OCI-LY3 (cell line): ENCODE results near the gene MAGEA8.

ENCODE experiments used
- H2AFZ ChIP-seq: fragments of 200-600, 300-600 bp; shearing (Covaris generic); 2 replicates; pipeline ENCODE4 v1.6.0; 2014; ENCODE audit warnings: antibody characterized with exemption, low read depth, low read length
- H3K27ac ChIP-seq: fragments of 200-600, 300-600 bp; sonication (generic); 2 replicates; pipeline ENCODE4 v1.5.1; 2014; ENCODE audit warnings: mild to moderate bottlenecking, low read length, moderate library complexity, mixed read lengths
- H3K27me3 ChIP-seq: fragments of 200-600, 300-600 bp; sonication (generic); 2 replicates; pipeline ENCODE4 v1.6.1; 2014; ENCODE audit warnings: low read depth, low read length, mixed read lengths
- H3K36me3 ChIP-seq: fragments of 200-600, 300-600 bp; sonication (generic); replicated peaks from 2 replicates; pipeline ENCODE3; 2014; ENCODE audit warnings: low read depth, low read length, mixed read lengths
- H3K4me1 ChIP-seq: fragments of 300-600, 200-600 bp; sonication (generic); 2 replicates; pipeline ENCODE4 v1.6.1; 2014; ENCODE audit warnings: low read length, mixed read lengths
- H3K4me2 ChIP-seq: fragments of 200-600, 300-600 bp; sonication (generic); 2 replicates; pipeline ENCODE4 v1.6.1; 2014; ENCODE audit warnings: low read length, mixed read lengths
- H3K4me3 ChIP-seq: fragments of 300-600, 200-600 bp; sonication (generic); 2 replicates; pipeline ENCODE4 v1.5.1; 2014; ENCODE audit warnings: antibody characterized with exemption, mild to moderate bottlenecking, low read length, moderate library complexity
- H3K79me2 ChIP-seq: fragments of 300-600, 200-600 bp; shearing (Covaris generic); 2 replicates; pipeline ENCODE4 v1.6.1; 2014; ENCODE audit warnings: mild to moderate bottlenecking, low read length, mixed read lengths
- H3K9ac ChIP-seq: fragments of 300-600, 200-600 bp; shearing (Covaris generic); 2 replicates; pipeline ENCODE4 v1.6.0; 2014; ENCODE audit warnings: mild to moderate bottlenecking, low read length, moderate library complexity
- H3K9me3 ChIP-seq: fragments of 200-600, 300-600 bp; shearing (Covaris generic); 2 replicates; pipeline ENCODE4 v1.6.1; 2014; ENCODE audit warnings: low read length, mixed read lengths; ENCODE audit not compliant: insufficient read depth
- H4K20me1 ChIP-seq: fragments of 200-600, 300-600 bp; sonication (generic); 2 replicates; pipeline ENCODE4 v1.6.1; 2016; ENCODE audit warnings: low read length, mixed read lengths; ENCODE audit not compliant: insufficient read depth
- CTCF ChIP-seq: fragments of 200-600, 300-600 bp; sonication (generic); IDR thresholded peaks from 2 replicates; pipeline ENCODE4 v1.5.1; 2014; ENCODE audit warnings: antibody characterized with exemption, low read length, low read depth
- EZH2phosphoT487 ChIP-seq: fragments of 200-600 bp; shearing (Covaris generic); IDR thresholded peaks from 2 replicates; pipeline ENCODE4 v1.6.1; 2018; ENCODE audit warnings: antibody characterized with exemption, mixed run types, low read depth

The MAGEA8 gene

GRCh38 chrX:149837639-149838038, 43.3 kb upstream of the MAGEA8 start:
- H3K4me2 ChIP-seq = no peak overlapping the region
- H2AFZ ChIP-seq = no peak overlapping the region
- H3K36me3 ChIP-seq = no peaks in the 10 kb centered on the region
- no peaks in the 10 kb centered on the region for H3K9me3 ChIP-seq
- H3K4me1 ChIP-seq = no peaks in the 10 kb centered on the region
- no peak overlapping the region for H3K27ac ChIP-seq
- TF ChIP-seq EZH2phosphoT487 (no peak), CTCF (no peak)
- H4K20me1 ChIP-seq = no peaks in the 10 kb centered on the region
- no peaks in the 10 kb centered on the region for H3K27me3 ChIP-seq
- H3K9ac ChIP-seq = no peak overlapping the region
- no peaks in the 10 kb centered on the region for H3K79me2 ChIP-seq
- no peak overlapping the region for H3K4me3 ChIP-seq

GRCh38 chrX:149841929-149842328, 39.1 kb upstream of the MAGEA8 start:
- Histone ChIP-seq H3K79me2 (no peaks in the 10 kb centered on the region), H4K20me1 (no peaks in the 10 kb centered on the region), H3K36me3 (no peaks in the 10 kb centered on the region), H3K4me3 (no peak overlapping the region), H3K4me1 (0 out of 2 replicates have a peak, but pooled peaks cover 4% of the 10 kb centered on the region), H3K27ac (no peak overlapping the region), H2AFZ (no peak overlapping the region), H3K4me2 (no peak overlapping the region), H3K27me3 (no peaks in the 10 kb centered on the region), H3K9ac (no peak overlapping the region), H3K9me3 (no peaks in the 10 kb centered on the region)
- no peak for TF ChIP-seq CTCF

DNA sequence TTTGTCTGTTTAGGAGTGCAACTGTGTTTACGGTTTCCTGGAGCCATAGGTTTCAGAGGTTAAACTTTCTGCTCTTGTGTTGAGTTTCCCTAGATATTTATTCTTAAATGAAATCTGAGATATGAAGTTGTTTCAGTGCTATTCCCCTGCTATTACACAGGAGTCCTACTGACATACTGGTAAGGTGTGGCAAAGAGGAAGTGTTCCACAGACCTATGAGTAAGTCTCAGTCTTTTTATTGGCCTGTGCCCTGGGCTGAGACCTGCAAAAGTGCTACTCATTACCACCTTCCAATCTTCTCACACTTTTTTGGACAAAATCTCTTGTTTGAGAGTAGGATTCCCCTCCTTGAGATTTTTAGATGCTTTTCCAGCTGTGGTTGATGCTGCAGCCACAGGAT, 35.6 kb upstream of the MAGEA8 start:
- H3K27me3 ChIP-seq = no peaks in the 10 kb centered on the region
- no peaks in the 10 kb centered on the region for H3K79me2 ChIP-seq
- TF ChIP-seq CTCF (no peak), EZH2phosphoT487 (no peak)
- no peaks in the 10 kb centered on the region for H3K36me3 ChIP-seq
- no peak overlapping the region for H3K4me2 ChIP-seq
- no peak overlapping the region for H3K9ac ChIP-seq
- H2AFZ ChIP-seq = no peak overlapping the region
- H3K9me3 ChIP-seq = no peaks in the 10 kb centered on the region
- 0 out of 2 replicates have a peak, but pooled peaks cover 4% of the 10 kb centered on the region for H3K4me1 ChIP-seq
- H4K20me1 ChIP-seq = no peaks in the 10 kb centered on the region
- no peak overlapping the region for H3K27ac ChIP-seq
- no peak overlapping the region for H3K4me3 ChIP-seq

DNA sequence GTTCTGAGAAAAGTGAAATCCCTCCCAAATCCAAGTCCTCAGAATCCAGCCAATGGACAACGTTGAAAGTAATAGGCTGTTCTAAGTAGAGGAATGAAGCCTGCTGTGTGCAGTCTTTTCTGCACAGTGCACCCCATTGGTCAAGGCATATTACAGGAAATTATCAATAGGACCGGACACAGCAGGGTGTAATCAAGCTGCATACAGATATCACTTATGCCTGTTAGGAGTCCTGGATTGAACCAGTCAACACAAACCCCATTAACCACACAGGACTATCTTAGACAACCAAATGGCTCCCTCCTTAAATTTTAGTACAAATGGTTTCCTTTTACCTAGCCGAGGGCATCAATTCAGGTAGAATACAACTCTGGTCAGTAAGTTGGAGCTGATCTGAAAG, 34.2 kb upstream of the MAGEA8 start:
- Histone ChIP-seq H3K36me3 (no peaks in the 10 kb centered on the region), H3K4me1 (0 out of 2 replicates have a peak, but pooled peaks cover 4% of the 10 kb centered on the region), H3K9me3 (no peaks in the 10 kb centered on the region), H3K79me2 (no peaks in the 10 kb centered on the region), H4K20me1 (no peaks in the 10 kb centered on the region), H3K9ac (no peak overlapping the region), H3K4me3 (no peak overlapping the region), H2AFZ (no peak overlapping the region), H3K27me3 (no peaks in the 10 kb centered on the region), H3K27ac (no peak overlapping the region), H3K4me2 (no peak overlapping the region)
- TF ChIP-seq EZH2phosphoT487 = no peak
- TF ChIP-seq CTCF = no peak
